ENCODE data around the gene HNRNPAB. TPM values are rescaled to one million over a fixed set of nuclear protein-coding genes. Genes with fewer than 3 reads are reported as not detected.

HNRNPAB gene
- total and polyA plus RNA-seq, 3 donors from 2014 or later, result 63.1 to 71.0 (median 66.2) TPM

DNA sequence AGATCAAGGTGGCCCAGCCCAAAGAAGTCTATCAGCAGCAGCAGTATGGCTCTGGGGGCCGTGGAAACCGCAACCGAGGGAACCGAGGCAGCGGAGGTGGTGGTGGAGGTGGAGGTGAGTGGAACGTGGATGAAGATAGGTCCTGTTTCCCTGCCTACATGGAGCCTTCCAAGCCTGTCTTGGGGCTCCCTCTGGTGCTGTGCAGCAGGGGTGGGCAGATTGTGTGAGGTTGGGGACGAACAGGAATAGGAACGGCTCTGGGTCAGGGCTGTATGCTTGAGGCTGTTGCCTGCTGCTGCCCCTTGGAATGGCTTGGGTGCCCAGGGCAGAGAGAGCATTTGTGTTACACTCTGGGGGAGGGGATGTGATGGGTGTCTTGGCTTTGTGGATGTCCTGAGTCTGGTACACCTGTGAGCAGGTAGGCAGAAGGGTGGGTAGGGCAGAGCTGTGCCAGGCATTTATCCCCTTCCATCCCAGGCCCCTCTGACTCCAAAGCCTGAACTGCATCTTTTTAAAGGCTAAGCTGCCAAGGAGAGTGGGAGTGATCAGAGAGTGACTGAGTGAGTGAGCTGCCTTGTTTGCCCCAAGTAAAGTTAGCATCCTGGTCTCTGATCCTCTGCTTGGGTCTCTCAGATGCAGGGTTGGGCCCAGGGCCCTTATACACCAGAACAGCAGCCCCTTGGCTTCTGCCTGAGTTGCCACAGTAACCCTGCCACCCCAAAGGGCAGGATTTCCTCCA, 5.2 kb downstream of the HNRNPAB start:
- H3K4me3 ChIP-seq, result no peak overlapping the region
- TF ChIP-seq POLR2A (IDR thresholded peaks at IDR 0.05), result no peak
- TF ChIP-seq, protein P1, sequence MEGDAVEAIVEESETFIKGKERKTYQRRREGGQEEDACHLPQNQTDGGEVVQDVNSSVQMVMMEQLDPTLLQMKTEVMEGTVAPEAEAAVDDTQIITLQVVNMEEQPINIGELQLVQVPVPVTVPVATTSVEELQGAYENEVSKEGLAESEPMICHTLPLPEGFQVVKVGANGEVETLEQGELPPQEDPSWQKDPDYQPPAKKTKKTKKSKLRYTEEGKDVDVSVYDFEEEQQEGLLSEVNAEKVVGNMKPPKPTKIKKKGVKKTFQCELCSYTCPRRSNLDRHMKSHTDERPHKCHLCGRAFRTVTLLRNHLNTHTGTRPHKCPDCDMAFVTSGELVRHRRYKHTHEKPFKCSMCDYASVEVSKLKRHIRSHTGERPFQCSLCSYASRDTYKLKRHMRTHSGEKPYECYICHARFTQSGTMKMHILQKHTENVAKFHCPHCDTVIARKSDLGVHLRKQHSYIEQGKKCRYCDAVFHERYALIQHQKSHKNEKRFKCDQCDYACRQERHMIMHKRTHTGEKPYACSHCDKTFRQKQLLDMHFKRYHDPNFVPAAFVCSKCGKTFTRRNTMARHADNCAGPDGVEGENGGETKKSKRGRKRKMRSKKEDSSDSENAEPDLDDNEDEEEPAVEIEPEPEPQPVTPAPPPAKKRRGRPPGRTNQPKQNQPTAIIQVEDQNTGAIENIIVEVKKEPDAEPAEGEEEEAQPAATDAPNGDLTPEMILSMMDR (IDR thresholded peaks at IDR 0.05), result no peak
- intact Hi-C loops (cut with DNase I; ENCODE audit: low total_unique reads), result no loop called here
- H3K27me3 ChIP-seq, result no peaks in the 10 kb centered on the region
- DNase-seq, result no peak
- no peaks in the 10 kb centered on the region for H3K9me3 ChIP-seq
- peaks cover 27% of the 10 kb centered on the region for H3K4me1 ChIP-seq
- no peaks in the 10 kb centered on the region for H3K36me3 ChIP-seq (ENCODE audit: low read depth, missing control alignments)
- no peak overlapping the region for H3K27ac ChIP-seq
- 87 to 88% methylated on average over 8 of the region's 8 CpGs for WGBS, 2 donors

DNA sequence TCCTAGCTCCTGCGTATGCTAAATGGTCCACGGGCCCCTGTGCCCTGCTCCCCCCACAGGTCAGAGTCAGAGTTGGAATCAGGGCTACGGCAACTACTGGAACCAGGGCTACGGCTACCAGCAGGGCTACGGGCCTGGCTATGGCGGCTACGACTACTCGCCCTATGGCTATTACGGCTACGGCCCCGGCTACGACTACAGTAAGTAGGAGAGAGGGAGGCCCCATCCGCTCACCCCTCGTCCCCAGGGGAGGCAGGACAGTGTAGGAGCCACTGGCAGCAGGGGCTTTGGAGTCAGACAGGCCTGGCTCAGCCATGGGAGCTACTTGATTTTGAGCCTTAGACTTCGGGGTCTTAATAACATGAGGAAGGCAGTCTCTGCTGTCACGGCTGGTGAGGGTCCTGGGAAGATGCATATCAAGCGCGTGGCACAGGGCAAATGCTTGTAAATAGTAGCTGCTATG, 5.8 kb downstream of the HNRNPAB start:
- Histone ChIP-seq H3K36me3 (ENCODE audit: low read depth, missing control alignments) (no peaks in the 10 kb centered on the region), H3K27ac (no peak overlapping the region), H3K27me3 (no peaks in the 10 kb centered on the region), H3K4me3 (no peak overlapping the region), H3K4me1 (peaks cover 27% of the 10 kb centered on the region), H3K9me3 (no peaks in the 10 kb centered on the region)
- TF ChIP-seq, protein P1 (IDR thresholded peaks at IDR 0.05), result no peak
- TF ChIP-seq POLR2A (IDR thresholded peaks at IDR 0.05), result no peak
- 92 to 93% methylated on average over 7 to 18 of the region's 18 CpGs for WGBS, 2 donors
- no peak for DNase-seq
- intact Hi-C loops (cut with DNase I; ENCODE audit: low total_unique reads), result no loop called here

DNA sequence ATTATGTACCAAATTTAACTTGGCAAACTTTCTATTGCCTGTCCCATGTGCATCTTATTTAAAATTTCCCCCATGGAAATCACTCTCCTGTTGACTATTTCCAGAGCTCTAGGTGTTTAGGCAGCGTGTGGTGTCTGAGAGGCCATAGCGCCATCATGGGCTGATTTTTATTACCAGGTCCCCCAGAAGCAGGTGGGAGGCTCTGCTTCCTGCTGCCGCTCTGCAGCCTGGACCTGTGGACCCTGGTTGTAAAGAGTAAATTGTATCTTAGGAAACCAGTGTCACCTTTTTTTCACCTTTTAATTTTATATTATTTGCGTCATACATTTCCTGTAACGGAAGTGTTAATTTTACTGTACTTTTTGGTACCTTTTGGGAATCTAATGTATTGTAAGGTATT, 6.4 kb downstream of the HNRNPAB start:
- DNase-seq, result no peak
- Histone ChIP-seq H3K4me1 (peaks cover 24% of the 10 kb centered on the region), H3K27ac (no peak overlapping the region), H3K27me3 (no peaks in the 10 kb centered on the region), H3K36me3 (ENCODE audit: low read depth, missing control alignments) (no peaks in the 10 kb centered on the region), H3K4me3 (no peak overlapping the region), H3K9me3 (no peaks in the 10 kb centered on the region)
- WGBS, 2 donors, result 94 to 96% methylated on average over 5 of the region's 5 CpGs
- TF ChIP-seq POLR2A (IDR thresholded peaks at IDR 0.05), result no peak
- TF ChIP-seq, protein P1 (IDR thresholded peaks at IDR 0.05), result no peak
- intact Hi-C loops (cut with DNase I; ENCODE audit: low total_unique reads), result no loop called here

DNA sequence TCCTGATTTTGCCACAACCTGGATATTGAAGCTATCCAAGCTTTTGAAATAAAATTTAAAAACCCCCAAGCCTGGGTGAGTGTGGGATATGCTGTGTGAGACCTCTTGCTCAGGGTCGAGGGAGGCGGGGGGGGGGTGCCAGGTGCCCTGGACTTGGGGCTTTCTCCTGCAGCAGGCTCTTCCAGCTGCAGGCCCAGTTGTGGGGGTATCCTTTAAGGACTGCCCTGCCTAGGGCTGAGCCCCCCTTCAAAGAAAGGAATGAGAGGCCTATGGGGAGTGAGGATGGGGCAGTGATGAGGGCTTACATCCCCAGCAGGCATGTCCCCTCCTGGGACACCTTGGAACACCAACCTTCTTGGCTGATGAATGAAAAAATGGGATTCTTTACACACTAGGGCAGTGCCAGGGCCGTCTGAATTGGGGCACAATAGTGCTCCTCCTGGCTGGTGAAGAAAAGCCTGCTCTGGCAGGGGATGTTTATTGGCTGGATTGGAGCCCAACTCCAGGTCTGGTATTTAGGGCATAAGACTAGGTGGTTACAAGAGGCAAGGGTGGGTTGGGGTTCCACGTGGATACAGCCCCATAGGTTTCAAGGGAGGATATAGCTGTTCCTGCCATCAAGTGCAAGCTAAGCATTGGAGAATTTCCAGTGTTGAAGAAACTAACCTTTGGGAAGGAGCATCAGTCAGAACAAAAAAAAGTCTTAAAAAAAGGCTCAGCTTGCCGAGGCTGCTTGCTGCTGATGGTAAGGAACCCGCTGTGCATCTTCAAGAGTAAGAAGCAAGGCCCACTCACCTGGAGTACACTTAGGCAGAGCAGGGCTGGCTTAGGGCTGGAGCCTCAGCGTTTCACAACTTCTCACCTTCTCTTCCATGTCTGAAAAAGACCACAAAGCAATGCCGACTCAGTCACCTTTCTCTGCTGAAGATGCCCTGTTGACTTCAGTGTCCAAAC, 7.0 kb downstream of the HNRNPAB start:
- TF ChIP-seq POLR2A (IDR thresholded peaks at IDR 0.05), result no peak
- TF ChIP-seq, protein P1 (IDR thresholded peaks at IDR 0.05), result no peak
- intact Hi-C loops (cut with DNase I; ENCODE audit: low total_unique reads), result no loop called here
- Histone ChIP-seq H3K4me3 (no peak overlapping the region), H3K36me3 (ENCODE audit: low read depth, missing control alignments) (no peaks in the 10 kb centered on the region), H3K4me1 (peaks cover 17% of the 10 kb centered on the region), H3K9me3 (no peaks in the 10 kb centered on the region), H3K27me3 (no peaks in the 10 kb centered on the region), H3K27ac (no peak overlapping the region)
- DNase-seq, result no peak
- WGBS, 2 donors, result 73 to 75% methylated on average over 8 of the region's 8 CpGs

Data from testis (tissue), 3 donors.